NT2/D1 (cell line): ENCODE data around the gene BDKRB1.

Experiments used
- DNase-seq: peaks from one replicate; pipeline ENCODE4 v3.0.0-alpha.2; 2011; ENCODE audit warnings: low read depth, low spot score
- H3K27me3 ChIP-seq: 2 replicates; pipeline ENCODE4 v1.6.0; 2011; ENCODE audit warnings: mild to moderate bottlenecking; ENCODE audit not compliant: insufficient read length, insufficient read depth
- H3K36me3 ChIP-seq: 2 replicates; pipeline ENCODE4 v1.6.1; 2011; ENCODE audit warnings: mild to moderate bottlenecking, low read length, mixed read lengths; ENCODE audit not compliant: insufficient read depth, insufficient read length
- H3K4me1 ChIP-seq: 2 replicates; pipeline ENCODE4 v1.5.1; 2011; ENCODE audit not compliant: insufficient read depth, insufficient read length
- H3K4me3 ChIP-seq: 2 replicates; pipeline ENCODE4 v1.5.1; 2011; ENCODE audit warnings: low read depth; ENCODE audit not compliant: insufficient read length
- H3K9ac ChIP-seq: 2 replicates; pipeline ENCODE4 v1.6.0; 2011; ENCODE audit warnings: low read depth; ENCODE audit not compliant: insufficient read length
- H3K9me3 ChIP-seq: 2 replicates; pipeline ENCODE4 v1.5.1; 2011; ENCODE audit warnings: mild to moderate bottlenecking, low read length; ENCODE audit not compliant: insufficient read depth
- SUZ12 ChIP-seq: IDR thresholded peaks from 2 replicates; pipeline ENCODE4 v1.6.1; 2011; ENCODE audit not compliant: insufficient read length, insufficient read depth; ENCODE audit errors: extremely low read depth
- YY1 ChIP-seq: IDR thresholded peaks from 2 replicates; pipeline ENCODE4 v1.6.1; 2011; ENCODE audit not compliant: insufficient read length, insufficient read depth
- ZNF274 ChIP-seq: IDR thresholded peaks from 2 replicates; pipeline ENCODE4 v1.6.1; 2011; ENCODE audit warnings: mild to moderate bottlenecking, low read depth, low read length

The BDKRB1 gene

GRCh38 chr14:96256407-96256806, 397 bp downstream of the BDKRB1 start:
- no peaks in the 10 kb centered on the region for H3K36me3 ChIP-seq
- H3K9ac ChIP-seq: no peak overlapping the region
- no peak for TF ChIP-seq ZNF274
- H3K27me3 ChIP-seq: no peaks in the 10 kb centered on the region
- no peak for DNase-seq
- no peak overlapping the region for H3K4me3 ChIP-seq
- peaks cover 10% of the 10 kb centered on the region for H3K4me1 ChIP-seq
- no peaks in the 10 kb centered on the region; the same call in 1 of the 2 replicates for H3K9me3 ChIP-seq

- Histone ChIP-seq H3K9me3 (no peaks in the 10 kb centered on the region; the same call in 1 of the 2 replicates), H3K27me3 (no peaks in the 10 kb centered on the region), H3K4me3 (no peak overlapping the region), H3K4me1 (peaks cover 10% of the 10 kb centered on the region), H3K36me3 (no peaks in the 10 kb centered on the region), H3K9ac (no peak overlapping the region)
- no peak for DNase-seq
- TF ChIP-seq SUZ12 (no peak), ZNF274 (no peak), YY1 (no peak)
These were observed 1.0 kb downstream of the BDKRB1 start for GRCh38 chr14:96257056-96257455.

- H3K9me3 ChIP-seq: no peaks in the 10 kb centered on the region; the same call in 1 of the 2 replicates
- TF ChIP-seq YY1: no peak
- TF ChIP-seq ZNF274: no peak
- no peak for TF ChIP-seq SUZ12
- no peak for DNase-seq
- no peak overlapping the region for H3K9ac ChIP-seq
- H3K4me1 ChIP-seq: peaks cover 6% of the 10 kb centered on the region
- H3K27me3 ChIP-seq: no peaks in the 10 kb centered on the region
- H3K36me3 ChIP-seq: no peaks in the 10 kb centered on the region
- H3K4me3 ChIP-seq: no peak overlapping the region
These were observed 1.9 kb downstream of the BDKRB1 start for GRCh38 chr14:96257900-96258299.

GRCh38 chr14:96260341-96260821, 4.4 kb downstream of the BDKRB1 start:
- no peak overlapping the region for H3K9ac ChIP-seq
- H3K9me3 ChIP-seq: no peaks in the 10 kb centered on the region; the same call in 1 of the 2 replicates
- H3K36me3 ChIP-seq: no peaks in the 10 kb centered on the region
- no peak for DNase-seq
- no peaks in the 10 kb centered on the region for H3K27me3 ChIP-seq
- no peaks in the 10 kb centered on the region for H3K4me1 ChIP-seq
- TF ChIP-seq YY1 (no peak), ZNF274 (no peak), SUZ12 (no peak)
- no peak overlapping the region for H3K4me3 ChIP-seq

GRCh38 chr14:96261053-96261452, 5.0 kb downstream of the BDKRB1 start:
- Histone ChIP-seq H3K4me3 (no peak overlapping the region), H3K36me3 (no peaks in the 10 kb centered on the region), H3K9ac (no peak overlapping the region), H3K27me3 (no peaks in the 10 kb centered on the region), H3K9me3 (no peaks in the 10 kb centered on the region; the same call in 1 of the 2 replicates), H3K4me1 (no peaks in the 10 kb centered on the region)
- TF ChIP-seq YY1: no peak
- TF ChIP-seq ZNF274: no peak
- no peak for TF ChIP-seq SUZ12
- no peak for DNase-seq

GRCh38 chr14:96261772-96262655, 6.0 kb downstream of the BDKRB1 start:
- Histone ChIP-seq H3K27me3 (no peaks in the 10 kb centered on the region), H3K9ac (no peak overlapping the region), H3K4me1 (no peaks in the 10 kb centered on the region), H3K36me3 (no peaks in the 10 kb centered on the region), H3K9me3 (no peaks in the 10 kb centered on the region; the same call in 1 of the 2 replicates), H3K4me3 (no peak overlapping the region)
- TF ChIP-seq SUZ12 (no peak), YY1 (no peak), ZNF274 (no peak)
- no peak for DNase-seq

- TF ChIP-seq ZNF274: no peak
- H3K36me3 ChIP-seq: no peaks in the 10 kb centered on the region
- peaks cover 3% of the 10 kb centered on the region for H3K4me1 ChIP-seq
- no peak overlapping the region for H3K9ac ChIP-seq
- H3K27me3 ChIP-seq: no peaks in the 10 kb centered on the region
- no peak for DNase-seq
- H3K4me3 ChIP-seq: no peak overlapping the region
- no peaks in the 10 kb centered on the region for H3K9me3 ChIP-seq
These were observed 7.6 kb downstream of the BDKRB1 start for GRCh38 chr14:96263347-96264199.
